Right lobe of liver (tissue), 4 donors: ENCODE measurements around the gene CDH23.

Experiments used
- CTCF ChIP-seq, 4 donors: fragments of 200-600 bp in 3 of 4; fragments of 450-650 bp in 1 of 4; IDR thresholded peaks; one replicate each; pipeline versions ENCODE4 v1.5.1 to v1.8.0; 2016 to 2022; ENCODE audit warnings: antibody characterized with exemption in 4 of 4, mild to moderate bottlenecking in 2 of 4
- POLR2A ChIP-seq: fragments of 450-650 bp; IDR thresholded peaks from one replicate; pipeline ENCODE4 v1.6.1; 2017; ENCODE audit warnings: antibody characterized with exemption, mild to moderate bottlenecking
- donor health status: DM: no; HTN: no; CAD: no.
- donor health status: DM: no; HTN: no; CAD: no.
- donor health status: DM: no; HTN: yes; CAD: no.

GRCh38 chr10:71369602-71370001 lies 27.1 kb upstream of the CDH23 start:
- TF ChIP-seq POLR2A (no peak), CTCF (IDR thresholded peaks at IDR 0.05) (no peak)
